CD4-positive, alpha-beta T cell treated with Interleukin-1 beta for 1 hour (primary cell): ENCODE measurements around the gene CACNG8.

Experiments used
- DNase-seq, 2 donors: peaks; one replicate each; pipeline ENCODE4 v3.0.0-alpha.2; 2020 to 2022

The CACNG8 gene

GRCh38 chr19:53965091-53965490 is 2.4 kb downstream of the CACNG8 start:
- DNase-seq = no peak

GRCh38 chr19:53966931-53967330 is 4.2 kb downstream of the CACNG8 start:
- no peak for DNase-seq

GRCh38 chr19:53969366-53969765 is 6.6 kb downstream of the CACNG8 start:
- no peak for DNase-seq

DNA sequence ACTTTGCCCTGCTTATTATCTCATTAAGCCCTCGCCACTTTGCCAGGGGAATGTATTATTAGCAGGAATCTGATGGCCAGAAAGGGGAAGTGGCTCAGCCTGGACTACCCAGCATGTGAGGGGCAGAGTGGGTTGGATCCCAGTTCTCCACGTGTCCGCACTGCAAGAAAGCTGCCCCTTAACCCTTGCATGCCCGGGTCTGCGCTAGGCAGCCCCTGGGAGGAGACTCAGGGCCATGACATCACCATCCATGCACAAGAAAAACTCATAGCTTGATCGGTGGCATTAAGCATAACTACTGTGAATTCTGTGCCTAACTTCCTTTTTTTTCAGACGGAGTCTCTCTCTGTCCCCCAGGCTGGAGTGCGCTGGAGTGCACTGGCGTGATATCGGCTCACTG is 8.9 kb downstream of the CACNG8 start:
- peak in 1 of 2 donors; percentile 16 for DNase-seq

DNA sequence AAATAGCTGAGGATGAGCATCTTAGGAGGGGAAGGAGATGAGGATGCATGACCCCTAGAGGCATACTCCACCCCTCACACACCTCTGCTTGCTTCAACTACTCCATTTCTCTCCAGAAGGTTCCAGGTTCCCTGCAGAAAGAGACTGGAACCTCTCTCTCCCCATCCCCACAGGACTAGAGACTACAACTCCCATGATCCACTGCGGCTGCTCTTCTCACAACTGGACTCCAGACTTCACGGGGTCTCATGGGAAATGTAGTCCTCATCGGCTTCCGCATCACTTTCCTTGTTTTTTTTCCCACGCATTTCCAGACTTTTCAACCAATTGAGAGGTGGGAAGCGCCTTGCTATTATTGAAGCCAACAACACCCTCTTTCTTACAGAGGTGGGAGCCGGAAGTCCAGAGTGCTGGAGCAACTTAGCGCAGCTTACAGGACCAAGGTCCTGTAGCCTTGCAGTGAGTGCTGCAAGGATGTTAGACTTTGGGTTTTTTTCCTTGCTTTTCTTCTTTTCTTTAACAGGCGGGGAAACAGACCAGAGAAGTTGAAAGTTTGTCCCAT is 14.8 kb downstream of the CACNG8 start:
- DNase-seq = peak; percentile 71

DNA sequence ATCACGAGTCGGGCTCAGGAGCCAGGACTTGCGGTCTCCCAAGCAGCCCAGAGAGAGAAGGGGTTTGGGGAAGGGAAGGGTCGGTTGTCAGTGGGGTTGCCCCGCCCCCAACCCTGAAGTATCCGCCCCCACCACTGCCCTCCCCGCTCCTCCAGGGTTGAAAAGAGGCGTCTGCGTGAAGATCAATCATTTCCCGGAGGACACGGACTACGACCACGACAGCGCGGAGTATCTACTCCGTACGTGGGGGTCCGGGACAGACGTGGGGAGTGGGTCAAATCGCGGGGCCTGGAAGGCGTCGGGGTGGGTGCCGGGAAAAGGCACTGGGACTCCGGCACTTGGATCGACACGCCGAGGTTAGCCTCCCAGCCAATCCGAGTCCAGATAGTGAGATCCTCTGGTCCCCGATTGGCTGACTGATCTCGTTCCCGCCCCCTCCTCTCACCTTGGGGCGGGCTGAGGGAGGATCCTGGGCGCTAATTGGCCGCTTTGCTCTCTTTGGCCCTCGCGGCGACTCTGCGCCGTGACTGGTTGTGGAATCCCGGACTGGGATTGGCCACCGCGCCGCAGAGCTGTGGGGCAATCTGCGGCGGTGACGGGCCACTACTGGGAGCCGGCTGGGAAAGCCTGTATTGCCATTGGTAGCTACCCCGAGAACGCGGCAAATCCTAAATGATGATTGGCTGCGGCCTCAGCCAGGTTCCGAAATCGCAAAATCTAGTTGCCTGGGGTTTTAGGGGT is 15.4 kb downstream of the CACNG8 start:
- peak; percentile 43 to 74 for DNase-seq

DNA sequence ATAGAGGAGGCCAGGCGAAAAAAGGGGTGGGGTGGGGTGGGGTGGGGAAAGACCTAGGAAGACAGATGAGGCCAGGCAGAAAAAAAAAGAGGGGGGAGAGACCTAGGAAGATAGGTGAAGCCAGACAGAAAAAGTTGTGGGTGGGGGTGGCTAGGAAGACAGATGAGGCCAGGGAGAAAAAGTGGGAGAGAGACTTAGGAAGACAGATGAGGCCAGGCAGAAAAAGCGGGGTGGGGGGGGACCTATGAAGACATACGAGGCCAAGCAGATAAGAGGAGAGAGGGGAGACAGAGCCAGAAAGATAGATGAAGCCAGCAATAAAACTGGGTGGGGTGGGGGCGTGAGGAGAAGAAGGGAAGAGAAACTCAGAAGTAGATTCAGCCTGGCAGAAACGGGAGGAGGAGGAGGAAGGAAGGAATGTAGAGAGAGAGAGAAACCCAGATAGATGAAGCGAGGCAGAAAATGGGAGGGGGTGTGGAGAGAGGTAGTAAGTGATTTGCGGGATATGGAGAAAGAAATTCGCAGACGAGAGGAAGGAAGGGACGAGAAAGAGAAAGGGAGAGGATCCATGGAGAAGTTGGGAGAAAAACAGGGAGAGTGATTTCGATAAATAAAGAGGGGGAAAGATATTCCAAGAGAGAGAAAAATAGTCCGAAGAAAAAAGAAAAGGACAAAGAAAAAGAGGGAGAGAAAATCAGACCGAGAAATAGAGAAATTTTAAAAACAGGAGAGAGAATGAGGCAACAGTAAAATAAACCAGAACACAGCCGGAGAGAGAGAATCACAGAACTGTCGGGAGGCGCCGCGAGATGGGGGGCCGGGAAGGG is 16.5 kb downstream of the CACNG8 start:
- DNase-seq = no peak

- DNase-seq = no peak
Measured at GRCh38 chr19:53980539-53981375, 18.0 kb downstream of the CACNG8 start.

GRCh38 chr19:53981376-53981951 is 18.7 kb downstream of the CACNG8 start:
- no peak for DNase-seq

DNA sequence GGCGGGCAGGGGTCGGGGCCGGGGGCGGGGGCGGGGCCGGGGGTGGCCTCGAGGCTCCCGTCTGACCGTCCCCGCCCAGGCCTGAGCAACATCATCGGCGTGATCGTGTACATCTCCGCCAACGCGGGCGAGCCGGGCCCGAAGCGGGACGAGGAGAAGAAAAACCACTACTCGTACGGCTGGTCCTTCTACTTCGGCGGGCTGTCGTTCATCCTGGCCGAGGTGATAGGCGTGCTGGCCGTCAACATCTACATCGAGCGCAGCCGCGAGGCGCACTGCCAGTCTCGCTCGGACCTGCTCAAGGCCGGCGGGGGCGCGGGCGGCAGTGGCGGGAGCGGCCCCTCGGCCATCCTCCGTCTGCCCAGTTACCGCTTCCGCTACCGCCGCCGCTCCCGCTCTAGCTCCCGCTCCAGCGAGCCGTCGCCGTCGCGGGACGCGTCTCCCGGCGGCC is 19.3 kb downstream of the CACNG8 start:
- DNase-seq = no peak

GRCh38 chr19:53982611-53983010 is 19.9 kb downstream of the CACNG8 start:
- DNase-seq = peak; percentile 21 to 46

DNA sequence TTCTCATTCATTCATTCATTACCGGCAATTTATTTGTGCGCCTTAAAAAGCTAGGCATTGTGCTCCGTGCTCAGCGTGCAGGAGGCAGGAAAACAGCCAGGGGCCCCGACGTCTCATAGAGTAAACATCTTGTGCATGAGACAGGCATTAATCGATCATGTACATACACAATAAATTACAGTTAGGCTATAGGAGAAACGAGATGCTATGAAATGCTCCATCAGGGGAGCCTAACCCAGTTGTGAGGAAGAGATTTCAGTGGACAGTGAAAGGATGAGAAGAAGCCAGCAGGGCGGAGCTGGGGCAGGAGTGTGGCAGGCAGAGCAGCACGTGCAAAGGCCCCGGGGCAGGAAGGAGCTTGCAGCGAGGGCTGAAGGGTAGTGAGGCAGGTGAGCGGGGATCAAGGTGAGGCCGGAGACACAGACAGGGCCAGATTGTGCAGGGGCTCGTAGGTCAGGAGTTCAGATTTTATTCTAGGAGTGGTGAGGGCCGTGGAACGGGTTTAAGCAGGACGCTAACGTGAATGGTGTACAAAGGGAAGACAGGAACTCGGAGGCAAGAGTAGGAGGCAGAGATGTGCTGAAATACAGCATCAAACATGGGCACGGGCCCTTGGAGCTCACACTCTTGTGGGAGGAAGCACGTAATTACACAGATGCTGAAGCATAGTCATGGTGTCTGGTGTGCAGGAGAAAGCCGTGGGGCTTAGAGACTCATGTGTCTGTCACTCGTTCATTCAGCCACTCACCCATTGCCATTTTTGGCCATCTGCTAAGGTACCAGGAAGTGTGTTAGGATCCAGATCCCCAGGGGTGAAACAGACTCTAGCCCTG is 20.9 kb downstream of the CACNG8 start:
- DNase-seq = no peak

DNA sequence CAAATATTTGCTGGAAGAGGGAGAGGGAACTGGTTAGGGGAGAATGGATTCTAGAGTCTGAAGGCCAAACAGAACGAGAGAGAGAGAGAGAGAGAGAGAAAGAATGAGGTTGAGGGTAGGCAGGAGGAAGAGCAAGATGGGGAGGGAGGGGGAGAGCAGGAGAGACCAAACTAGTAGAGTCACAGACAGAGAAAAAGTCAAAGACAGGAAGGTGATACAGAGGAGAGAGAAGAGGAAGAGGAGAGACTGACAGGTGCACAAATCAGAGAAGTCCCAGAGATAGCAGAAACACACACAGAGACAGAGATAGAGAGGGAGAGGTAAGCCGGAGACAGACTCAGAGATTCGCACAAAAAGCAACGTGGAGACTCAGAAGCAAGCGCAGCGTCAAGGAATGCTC is 23.1 kb downstream of the CACNG8 start:
- DNase-seq = no peak

GRCh38 chr19:53988981-53989380 is 26.2 kb downstream of the CACNG8 start:
- DNase-seq = no peak

DNA sequence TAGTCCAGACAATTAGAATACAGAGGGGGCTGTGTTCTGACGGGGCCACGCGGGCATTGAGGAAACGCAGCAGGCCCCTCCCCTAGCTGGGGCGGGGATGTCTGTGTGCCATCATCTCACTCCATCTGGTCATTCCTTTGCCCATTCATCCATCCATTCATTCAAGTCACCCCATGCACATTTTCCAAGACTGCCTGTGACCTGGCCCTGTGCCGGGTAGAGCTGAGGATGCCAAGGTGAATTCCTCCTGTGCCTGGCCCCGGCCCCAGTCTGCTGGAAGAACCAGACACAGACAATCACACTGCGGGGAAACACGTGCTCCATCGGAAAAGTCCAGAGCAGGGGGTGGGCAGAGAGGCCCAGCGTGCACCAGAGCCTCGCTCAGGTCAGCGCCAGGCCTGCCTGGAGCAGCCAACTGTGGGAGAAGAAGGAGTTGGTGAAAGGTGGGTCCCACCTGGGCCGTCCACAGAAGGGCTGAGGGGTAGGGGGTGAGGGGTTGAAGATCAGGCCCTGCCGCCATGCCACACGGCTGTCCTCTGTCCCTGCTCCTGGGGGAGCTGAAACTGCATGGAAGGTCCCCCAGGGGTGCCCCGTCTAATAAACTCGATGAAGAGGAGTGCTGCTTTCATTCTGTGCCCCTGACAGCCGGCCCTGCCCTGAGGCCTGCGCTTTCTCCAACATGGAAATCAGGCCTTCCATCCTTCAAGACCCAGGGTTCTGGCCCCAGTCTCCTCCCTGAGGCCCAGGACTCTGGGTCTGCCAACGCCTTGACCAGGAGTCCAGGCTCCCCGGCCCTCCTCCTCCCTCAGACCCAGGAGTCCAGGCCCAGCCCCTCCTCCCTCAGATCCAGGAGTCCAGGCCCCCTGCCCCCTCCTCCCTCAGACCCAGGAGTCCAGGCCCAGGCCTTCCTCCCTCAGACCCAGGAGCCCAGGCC is 27.1 kb downstream of the CACNG8 start:
- DNase-seq = no peak

DNA sequence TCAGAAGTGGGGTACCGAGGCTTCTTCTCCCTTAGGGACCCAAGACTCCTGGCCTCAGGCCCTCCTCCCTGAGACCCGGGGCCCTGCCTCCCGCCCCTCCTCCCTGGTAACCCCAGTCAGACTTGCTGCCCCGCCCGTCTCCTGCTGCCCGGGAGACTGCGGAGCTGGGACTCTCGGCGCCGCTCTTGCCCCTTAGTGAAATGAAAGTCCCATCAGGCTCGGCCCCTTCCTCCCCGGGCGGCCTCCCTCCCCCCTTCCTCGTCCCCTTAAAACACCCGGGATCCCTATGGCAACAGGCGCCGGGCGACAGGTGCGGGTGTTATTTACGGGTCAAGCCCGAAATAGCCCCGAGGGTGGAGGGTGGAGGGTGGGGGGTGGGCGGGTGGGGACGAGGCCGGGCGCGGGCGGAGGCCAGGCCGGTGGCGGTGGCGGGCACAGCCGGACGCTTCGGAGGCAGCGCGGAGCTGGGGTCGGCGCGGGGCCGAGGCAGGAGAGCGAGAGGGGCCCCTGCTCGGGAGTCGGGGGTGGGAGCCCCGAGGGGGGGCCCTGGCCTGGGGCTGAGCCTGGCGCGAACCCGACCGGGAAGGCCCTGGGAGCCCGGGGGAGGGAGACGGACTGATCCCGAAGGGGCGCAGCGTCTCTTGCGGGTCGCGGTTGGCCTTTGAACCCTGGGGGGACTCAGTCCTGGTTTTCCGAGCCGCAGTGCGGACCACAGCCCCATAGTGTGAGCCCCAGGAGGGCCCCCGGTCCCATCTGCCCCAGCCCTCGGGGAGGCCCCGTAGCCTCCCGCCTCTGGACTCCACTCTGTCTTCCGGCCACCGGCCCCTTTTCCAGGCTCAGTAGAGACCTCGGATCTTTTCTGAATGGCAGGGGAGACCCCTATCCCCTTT is 28.7 kb downstream of the CACNG8 start, which contains the start of gene CACNG6:
CACNG6 (plus strand) TSS at position 414 of the 890 bp plus-strand sequence. CDS start 1,241 bp downstream, outside the sequence.
- peak in 1 of 2 donors; percentile 39 for DNase-seq

GRCh38 chr19:53992211-53992610 is 29.5 kb downstream of the CACNG8 start:
- no peak for DNase-seq

DNA sequence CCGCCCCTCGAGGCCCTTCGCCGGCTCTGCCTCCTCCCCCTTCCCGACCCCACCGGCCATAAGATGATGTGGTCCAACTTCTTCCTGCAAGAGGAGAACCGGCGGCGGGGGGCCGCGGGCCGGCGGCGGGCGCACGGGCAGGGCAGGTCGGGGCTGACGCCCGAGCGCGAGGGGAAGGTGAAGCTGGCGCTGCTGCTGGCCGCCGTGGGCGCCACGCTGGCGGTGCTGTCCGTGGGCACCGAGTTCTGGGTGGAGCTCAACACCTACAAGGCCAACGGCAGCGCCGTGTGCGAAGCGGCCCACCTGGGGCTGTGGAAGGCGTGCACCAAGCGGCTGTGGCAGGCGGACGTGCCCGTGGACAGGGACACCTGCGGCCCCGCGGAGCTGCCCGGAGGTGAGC is 30.1 kb downstream of the CACNG8 start:
- no peak for DNase-seq

- DNase-seq = no peak
Measured at GRCh38 chr19:53993448-53993847, 30.7 kb downstream of the CACNG8 start.
